Articular chondrocyte of knee joint (primary cell): ENCODE measurements around the gene SLC12A2. TPM values are rescaled to one million over a fixed set of nuclear protein-coding genes. Genes with fewer than 3 reads are reported as not detected.

Experiments
- total RNA-seq: library from RNA; depleted of rRNA; stranded (reverse); fragments of >200 nt; gene quantifications from 2 replicates; pipeline ENCODE4 v1.2.3, GENCODE V29; 2012

Gene SLC12A2
- 37.6 and 52.3 TPM in 2 replicates for total RNA-seq

GRCh38 chr5:128083033-128083810 lies at the start of gene SLC12A2:
SLC12A2 (plus strand) TSS chr5:128083766; CDS start chr5:128083955, 189 bp downstream.

